OCI-LY7 (cell line): ENCODE data around the gene MACROD2. TPM values are rescaled to one million over a fixed set of nuclear protein-coding genes. Genes with fewer than 3 reads are reported as not detected.

Experiments used
- BruUV-seq: library from RNA; stranded (reverse); fragments of 400-500 nt; replicated peaks from 2 replicates; lab custom pipeline; 2021; lab: Mats Ljungman, UMichigan
- CTCF ChIA-PET: fragments of 300-600 bp; sonication (Branson Sonifier 250); formaldehyde crosslinking; loops from one replicate; lab custom pipeline; 2022; ENCODE audit warnings: antibody characterized with exemption; ENCODE audit not compliant: unreplicated experiment; lab: Charles Lee
- POLR2A ChIA-PET: fragments of 300-600 bp; sonication (Branson Sonifier 250); formaldehyde crosslinking; loops from one replicate; lab custom pipeline; 2022; ENCODE audit warnings: antibody characterized with exemption; lab: Charles Lee
- DNase-seq: peaks from one replicate; pipeline ENCODE4 v3.0.0-alpha.2; 2015; ENCODE audit warnings: low spot score
- H2AFZ ChIP-seq: fragments of 200-600 bp; sonication (generic), shearing (Covaris generic); 2 replicates; pipeline ENCODE4 v1.6.1; 2014; ENCODE audit warnings: mild to moderate bottlenecking, antibody characterized with exemption, low read length, moderate library complexity
- H3K27ac ChIP-seq: fragments of 200-600 bp; sonication (generic); 2 replicates; pipeline ENCODE4 v1.5.1; 2014; ENCODE audit warnings: mixed run types, low read depth, mild to moderate bottlenecking, moderate library complexity, low read length, inconsistent platforms; ENCODE audit not compliant: poor library complexity, severe bottlenecking
- H3K36me3 ChIP-seq: fragments of 200-600 bp; sonication (generic); 2 replicates; pipeline ENCODE4 v1.6.1; 2014; ENCODE audit warnings: mild to moderate bottlenecking, antibody characterized with exemption, low read length, moderate library complexity, mixed read lengths; ENCODE audit not compliant: insufficient read depth
- H3K4me1 ChIP-seq: fragments of 200-600 bp; sonication (generic); 2 replicates; pipeline ENCODE4 v1.5.1; 2014; ENCODE audit warnings: mild to moderate bottlenecking, low read length; ENCODE audit not compliant: insufficient read depth, poor library complexity, severe bottlenecking
- H3K4me2 ChIP-seq: fragments of 200-600 bp; sonication (generic); 2 replicates; pipeline ENCODE4 v1.6.1; 2014; ENCODE audit warnings: mild to moderate bottlenecking, low read length
- H3K4me3 ChIP-seq: fragments of 200-600 bp; sonication (generic); 2 replicates; pipeline ENCODE4 v1.5.1; 2014; ENCODE audit warnings: mild to moderate bottlenecking, low read depth, low read length; ENCODE audit not compliant: poor library complexity, severe bottlenecking
- H3K79me2 ChIP-seq: fragments of 200-600 bp; sonication (generic); 2 replicates; pipeline ENCODE4 v1.6.1; 2016; ENCODE audit warnings: low read depth, mild to moderate bottlenecking, low read length, moderate library complexity, mixed read lengths; ENCODE audit not compliant: insufficient read depth
- H3K9me2 ChIP-seq: fragments of 200-600 bp; sonication (generic); 2 replicates; pipeline ENCODE4 v1.6.1; 2016; ENCODE audit warnings: mild to moderate bottlenecking, low read length, mixed read lengths; ENCODE audit not compliant: insufficient read depth
- H3K9me3 ChIP-seq: fragments of 200-600 bp; sonication (generic); 2 replicates; pipeline ENCODE4 v1.6.1; 2014; ENCODE audit warnings: mild to moderate bottlenecking, mixed run types, low read length, mixed read lengths
- H4K20me1 ChIP-seq: fragments of 200-600 bp; sonication (generic); 2 replicates; pipeline ENCODE4 v1.6.1; 2014; ENCODE audit warnings: mild to moderate bottlenecking, antibody characterized with exemption, low read length, moderate library complexity, mixed read lengths; ENCODE audit not compliant: insufficient read depth
- EZH2phosphoT487 ChIP-seq: fragments of 200-600 bp; sonication (generic); IDR thresholded peaks from 2 replicates; pipeline ENCODE4 v1.6.1; 2018; ENCODE audit warnings: low read depth, borderline replicate concordance, mild to moderate bottlenecking, mixed run types, antibody characterized with exemption, low read length, moderate library complexity, mixed read lengths
- intact Hi-C: fragments of 100-400 bp; cut with micrococcal nuclease; formaldehyde crosslinking; loops from one replicate; pipeline ENCODE4 v1.10.0; 2022; ENCODE audit not compliant: unreplicated experiment
- total RNA-seq, 2 experiments: library from RNA; depleted of rRNA in 1 of 2; stranded (reverse); fragments of >200 nt in 1 of 2; shearing (Covaris generic) in 1 of 2; gene quantifications; 2 replicates each; pipeline ENCODE4 v1.2.3, GENCODE V29; 2014 to 2022
- TF ChIP-seq, protein P1 (sequence below): fragments of 200-600 bp; sonication (generic); conservative IDR thresholded peaks from 2 replicates; pipeline ENCODE4 v1.5.1; 2014; ENCODE audit warnings: mild to moderate bottlenecking, antibody characterized with exemption, low read length, moderate library complexity, mixed read lengths

The MACROD2 gene
- total RNA-seq, 2 experiments from 2014 or later, result 0.09 to 4.5 TPM

GRCh38 chr20:15091421-15092037 lies 1096.2 kb downstream of the MACROD2 start:
- intact Hi-C loops, result no loop called here
- no peaks in the 10 kb centered on the region for H3K79me2 ChIP-seq
- TF ChIP-seq, protein P1, sequence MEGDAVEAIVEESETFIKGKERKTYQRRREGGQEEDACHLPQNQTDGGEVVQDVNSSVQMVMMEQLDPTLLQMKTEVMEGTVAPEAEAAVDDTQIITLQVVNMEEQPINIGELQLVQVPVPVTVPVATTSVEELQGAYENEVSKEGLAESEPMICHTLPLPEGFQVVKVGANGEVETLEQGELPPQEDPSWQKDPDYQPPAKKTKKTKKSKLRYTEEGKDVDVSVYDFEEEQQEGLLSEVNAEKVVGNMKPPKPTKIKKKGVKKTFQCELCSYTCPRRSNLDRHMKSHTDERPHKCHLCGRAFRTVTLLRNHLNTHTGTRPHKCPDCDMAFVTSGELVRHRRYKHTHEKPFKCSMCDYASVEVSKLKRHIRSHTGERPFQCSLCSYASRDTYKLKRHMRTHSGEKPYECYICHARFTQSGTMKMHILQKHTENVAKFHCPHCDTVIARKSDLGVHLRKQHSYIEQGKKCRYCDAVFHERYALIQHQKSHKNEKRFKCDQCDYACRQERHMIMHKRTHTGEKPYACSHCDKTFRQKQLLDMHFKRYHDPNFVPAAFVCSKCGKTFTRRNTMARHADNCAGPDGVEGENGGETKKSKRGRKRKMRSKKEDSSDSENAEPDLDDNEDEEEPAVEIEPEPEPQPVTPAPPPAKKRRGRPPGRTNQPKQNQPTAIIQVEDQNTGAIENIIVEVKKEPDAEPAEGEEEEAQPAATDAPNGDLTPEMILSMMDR, result no peak
- no peak for TF ChIP-seq EZH2phosphoT487
- ChIA-PET POLR2A (interaction anchor here (0.7 kb wide), 1 partner anchor 13 kb away, joined by 3 read pairs; no protein-coding TSS in a partner anchor), CTCF (no interaction called here)
- no peaks in the 10 kb centered on the region for H3K9me2 ChIP-seq
- no TSS peak for BruUV-seq
- no peaks in the 10 kb centered on the region for H3K4me1 ChIP-seq
- no peak overlapping the region for H3K27ac ChIP-seq
- H3K4me3 ChIP-seq, result no peak overlapping the region
- no peaks in the 10 kb centered on the region for H3K9me3 ChIP-seq
- H2AFZ ChIP-seq, result no peak overlapping the region
- no peaks in the 10 kb centered on the region for H3K36me3 ChIP-seq
- no peak overlapping the region for H3K4me2 ChIP-seq
- H4K20me1 ChIP-seq, result 0 out of 2 replicates have a peak, but pooled peaks cover 1% of the 10 kb centered on the region
- DNase-seq, result no peak

- intact Hi-C loops, result no loop called here
- CTCF ChIA-PET, result no interaction called here
- no peak for DNase-seq
Observed at GRCh38 chr20:15098351-15098750, 1103.0 kb downstream of the MACROD2 start.

More at GRCh38 chr20:15098351-15098750, 1103.0 kb downstream of the MACROD2 start:
- Histone ChIP-seq H3K4me1 (no peaks in the 10 kb centered on the region), H3K36me3 (no peaks in the 10 kb centered on the region), H3K27ac (no peak overlapping the region), H4K20me1 (no peaks in the 10 kb centered on the region), H3K4me2 (no peak overlapping the region), H3K79me2 (no peaks in the 10 kb centered on the region), H3K9me3 (no peaks in the 10 kb centered on the region), H3K9me2 (no peaks in the 10 kb centered on the region), H2AFZ (no peak overlapping the region), H3K4me3 (no peak overlapping the region)
- POLR2A ChIA-PET, result interaction anchor here (1.1 kb wide), 1 partner anchor 15 kb away, joined by 3 read pairs; no protein-coding TSS in a partner anchor
- no TSS peak for BruUV-seq
- TF ChIP-seq, protein P1, result no peak
- TF ChIP-seq EZH2phosphoT487, result no peak
